Muscle of back (tissue), 11 donors: ENCODE data around the gene GUCY2D. TPM values are rescaled to one million over a fixed set of nuclear protein-coding genes. Genes with fewer than 3 reads are reported as not detected.

Source experiments
- DNase-seq, 3 donors: peaks; one replicate each; pipeline versions ENCODE4 v3.0.0 to v3.0.0-alpha.2; 2013
- polyA plus RNA-seq, 10 donors: library from polyadenylated mRNA; unstranded; fragments of 120-200 nt; gene quantifications; one replicate each; pipeline ENCODE4 v1.2.1, GENCODE V29; 2013; ENCODE audit not compliant: insufficient read length in 10 of 10

GUCY2D gene
- polyA plus RNA-seq, 10 donors, result 0.05 to 0.07 TPM; not detected in 8

- no peak for DNase-seq
Measured at GRCh38 chr17:7992516-7992915, 9.9 kb upstream of the GUCY2D start.

DNA sequence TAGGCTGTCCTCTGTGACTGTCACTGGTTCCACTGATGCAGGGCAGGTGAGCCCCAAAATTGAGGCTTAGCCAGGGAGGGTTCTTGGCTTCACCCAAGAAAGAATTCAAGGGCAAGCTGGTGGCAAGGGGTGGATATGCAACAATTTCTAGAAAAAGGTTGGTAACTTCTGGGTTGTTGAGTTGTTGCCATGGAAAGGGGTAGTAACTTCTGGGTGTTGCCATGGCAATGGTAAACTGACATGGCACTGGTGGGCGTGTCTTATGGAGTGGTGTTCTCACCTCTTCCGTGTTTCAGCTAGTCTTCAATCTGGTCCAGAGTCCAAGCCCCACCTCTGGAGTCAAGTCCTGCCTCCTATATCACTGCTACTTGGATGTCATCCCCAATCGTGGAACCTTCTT lies 9.5 kb upstream of the GUCY2D start:
- no peak for DNase-seq

GRCh38 chr17:7993972-7994589 lies 8.3 kb upstream of the GUCY2D start:
- DNase-seq, result peak in 1 of 3 donors; percentile 28

GRCh38 chr17:7995724-7996123 lies 6.7 kb upstream of the GUCY2D start:
- no peak for DNase-seq

DNA sequence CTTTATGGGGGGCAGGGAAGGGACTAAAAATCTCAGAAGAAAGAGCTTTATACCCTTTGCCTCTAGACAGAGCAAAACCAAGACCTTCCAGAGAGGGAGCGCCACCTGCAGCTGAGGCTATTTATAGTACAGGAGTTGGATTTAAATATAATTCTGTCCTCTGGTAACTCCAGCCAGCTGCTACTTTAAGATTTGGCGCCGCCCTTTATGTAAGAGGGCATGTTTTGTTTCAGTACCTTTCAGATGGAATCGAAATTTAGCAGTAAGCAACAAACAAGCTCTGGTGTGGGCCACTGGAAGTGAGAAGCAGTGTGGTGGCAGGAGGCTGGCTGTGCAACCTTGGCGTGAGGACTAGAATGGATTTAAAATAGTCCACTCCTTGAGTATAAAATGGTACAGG lies 5.2 kb upstream of the GUCY2D start:
- DNase-seq, result peak in 1 of 3 donors; percentile 22

DNA sequence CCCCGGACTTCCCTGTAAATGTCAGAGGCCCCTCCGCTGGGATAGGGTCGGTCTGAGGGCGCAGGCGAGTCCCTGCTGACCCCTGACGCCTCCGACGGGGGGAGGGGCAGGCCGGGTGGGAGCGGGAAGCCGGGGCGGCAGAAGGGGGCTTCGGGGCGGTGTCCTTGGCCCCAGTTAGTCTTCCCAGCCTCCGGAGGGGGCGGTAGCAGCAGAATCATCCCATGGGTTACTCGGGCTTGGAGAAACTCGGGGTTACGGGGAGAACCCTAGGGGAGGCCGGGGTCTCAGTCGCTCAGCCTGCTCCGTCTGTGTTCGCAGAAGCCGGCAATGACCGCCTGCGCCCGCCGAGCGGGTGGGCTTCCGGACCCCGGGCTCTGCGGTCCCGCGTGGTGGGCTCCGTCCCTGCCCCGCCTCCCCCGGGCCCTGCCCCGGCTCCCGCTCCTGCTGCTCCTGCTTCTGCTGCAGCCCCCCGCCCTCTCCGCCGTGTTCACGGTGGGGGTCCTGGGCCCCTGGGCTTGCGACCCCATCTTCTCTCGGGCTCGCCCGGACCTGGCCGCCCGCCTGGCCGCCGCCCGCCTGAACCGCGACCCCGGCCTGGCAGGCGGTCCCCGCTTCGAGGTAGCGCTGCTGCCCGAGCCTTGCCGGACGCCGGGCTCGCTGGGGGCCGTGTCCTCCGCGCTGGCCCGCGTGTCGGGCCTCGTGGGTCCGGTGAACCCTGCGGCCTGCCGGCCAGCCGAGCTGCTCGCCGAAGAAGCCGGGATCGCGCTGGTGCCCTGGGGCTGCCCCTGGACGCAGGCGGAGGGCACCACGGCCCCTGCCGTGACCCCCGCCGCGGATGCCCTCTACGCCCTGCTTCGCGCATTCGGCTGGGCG lies 542 bp downstream of the GUCY2D start:
- no peak for DNase-seq

DNA sequence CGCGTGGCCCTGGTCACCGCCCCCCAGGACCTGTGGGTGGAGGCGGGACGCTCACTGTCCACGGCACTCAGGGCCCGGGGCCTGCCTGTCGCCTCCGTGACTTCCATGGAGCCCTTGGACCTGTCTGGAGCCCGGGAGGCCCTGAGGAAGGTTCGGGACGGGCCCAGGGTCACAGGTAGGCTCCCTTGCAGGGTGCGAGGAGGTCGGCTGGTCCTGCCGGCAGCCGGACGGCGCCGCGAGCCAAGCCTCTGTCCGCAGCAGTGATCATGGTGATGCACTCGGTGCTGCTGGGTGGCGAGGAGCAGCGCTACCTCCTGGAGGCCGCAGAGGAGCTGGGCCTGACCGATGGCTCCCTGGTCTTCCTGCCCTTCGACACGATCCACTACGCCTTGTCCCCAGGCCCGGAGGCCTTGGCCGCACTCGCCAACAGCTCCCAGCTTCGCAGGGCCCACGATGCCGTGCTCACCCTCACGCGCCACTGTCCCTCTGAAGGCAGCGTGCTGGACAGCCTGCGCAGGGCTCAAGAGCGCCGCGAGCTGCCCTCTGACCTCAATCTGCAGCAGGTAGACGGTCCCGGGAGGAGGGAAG lies 1.3 kb downstream of the GUCY2D start:
- DNase-seq, result no peak

GRCh38 chr17:8004899-8005298 lies 2.5 kb downstream of the GUCY2D start:
- no peak for DNase-seq

GRCh38 chr17:8005357-8005756 lies 2.9 kb downstream of the GUCY2D start:
- DNase-seq, result no peak

DNA sequence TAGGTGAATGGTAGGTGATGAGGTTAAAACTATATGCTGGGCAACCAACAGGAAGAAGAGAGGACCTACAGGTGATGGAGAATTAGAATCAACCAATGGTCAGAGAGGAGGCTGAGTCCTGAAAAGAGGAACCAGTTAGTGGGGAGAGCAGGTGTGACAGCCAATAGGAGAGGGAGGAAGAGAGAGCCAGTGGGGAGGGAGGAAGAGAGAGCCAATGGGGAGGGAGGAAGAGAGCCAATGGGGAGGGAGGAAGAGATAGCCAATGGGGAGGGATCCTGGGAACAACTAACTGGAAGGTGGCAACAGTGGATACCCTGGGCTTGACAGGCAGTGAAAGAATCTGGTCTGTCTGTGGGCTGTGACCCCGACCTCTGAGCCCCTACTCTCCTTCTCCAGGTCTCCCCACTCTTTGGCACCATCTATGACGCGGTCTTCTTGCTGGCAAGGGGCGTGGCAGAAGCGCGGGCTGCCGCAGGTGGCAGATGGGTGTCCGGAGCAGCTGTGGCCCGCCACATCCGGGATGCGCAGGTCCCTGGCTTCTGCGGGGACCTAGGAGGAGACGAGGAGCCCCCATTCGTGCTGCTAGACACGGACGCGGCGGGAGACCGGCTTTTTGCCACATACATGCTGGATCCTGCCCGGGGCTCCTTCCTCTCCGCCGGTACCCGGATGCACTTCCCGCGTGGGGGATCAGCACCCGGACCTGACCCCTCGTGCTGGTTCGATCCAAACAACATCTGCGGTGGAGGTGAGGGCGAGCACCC lies 3.7 kb downstream of the GUCY2D start:
- no peak for DNase-seq

DNA sequence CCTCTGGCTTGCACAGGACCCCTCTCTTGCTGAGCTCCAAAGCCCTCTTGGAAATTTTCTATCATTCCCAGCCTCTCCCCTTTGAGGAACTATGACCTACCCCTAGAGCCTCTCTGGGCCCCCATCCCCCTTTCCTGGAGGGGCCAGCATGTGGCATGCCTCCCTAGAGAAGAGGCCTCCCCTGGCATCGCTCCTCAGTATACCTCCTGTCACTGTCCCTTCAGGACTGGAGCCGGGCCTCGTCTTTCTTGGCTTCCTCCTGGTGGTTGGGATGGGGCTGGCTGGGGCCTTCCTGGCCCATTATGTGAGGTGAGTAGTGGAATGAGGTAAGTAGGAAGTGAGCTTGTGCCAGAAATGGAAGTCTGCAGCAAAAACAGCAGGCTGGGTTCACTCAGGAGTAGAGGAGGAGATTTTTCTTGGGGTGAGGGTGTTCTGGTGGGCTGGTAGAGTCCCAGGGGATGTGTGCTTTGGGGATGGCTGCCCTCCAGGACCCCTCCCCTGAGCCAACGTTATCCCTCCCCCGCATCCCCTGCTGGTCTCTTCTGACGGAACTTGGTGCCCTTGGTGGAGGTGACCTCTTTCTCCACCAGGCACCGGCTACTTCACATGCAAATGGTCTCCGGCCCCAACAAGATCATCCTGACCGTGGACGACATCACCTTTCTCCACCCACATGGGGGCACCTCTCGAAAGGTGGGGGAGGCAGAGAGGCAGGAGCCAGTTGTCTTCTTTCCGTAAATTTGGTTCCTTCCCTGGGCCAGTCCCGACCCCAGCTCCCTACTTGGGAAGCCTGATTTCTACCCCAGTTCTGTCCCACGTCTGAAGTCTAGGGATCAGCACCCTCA lies 4.6 kb downstream of the GUCY2D start:
- no peak for DNase-seq

DNA sequence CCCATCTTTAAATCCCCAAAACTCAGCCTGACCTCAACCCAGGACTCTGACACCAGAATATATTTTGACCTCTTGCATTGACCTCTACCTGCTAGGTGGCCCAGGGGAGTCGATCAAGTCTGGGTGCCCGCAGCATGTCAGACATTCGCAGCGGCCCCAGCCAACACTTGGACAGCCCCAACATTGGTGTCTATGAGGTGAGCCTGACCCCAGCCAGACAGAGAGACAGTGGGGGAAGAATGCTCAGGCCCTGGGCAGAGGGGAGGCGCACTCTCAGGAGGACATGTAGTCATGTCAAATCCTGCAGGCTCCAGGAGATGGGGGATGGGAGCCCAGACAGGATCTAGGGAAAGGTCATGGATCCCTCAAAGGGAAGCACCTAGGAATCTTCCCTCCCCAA lies 5.4 kb downstream of the GUCY2D start:
- no peak for DNase-seq

- no peak for DNase-seq
Measured at GRCh38 chr17:8012045-8012580, 9.7 kb downstream of the GUCY2D start.

DNA sequence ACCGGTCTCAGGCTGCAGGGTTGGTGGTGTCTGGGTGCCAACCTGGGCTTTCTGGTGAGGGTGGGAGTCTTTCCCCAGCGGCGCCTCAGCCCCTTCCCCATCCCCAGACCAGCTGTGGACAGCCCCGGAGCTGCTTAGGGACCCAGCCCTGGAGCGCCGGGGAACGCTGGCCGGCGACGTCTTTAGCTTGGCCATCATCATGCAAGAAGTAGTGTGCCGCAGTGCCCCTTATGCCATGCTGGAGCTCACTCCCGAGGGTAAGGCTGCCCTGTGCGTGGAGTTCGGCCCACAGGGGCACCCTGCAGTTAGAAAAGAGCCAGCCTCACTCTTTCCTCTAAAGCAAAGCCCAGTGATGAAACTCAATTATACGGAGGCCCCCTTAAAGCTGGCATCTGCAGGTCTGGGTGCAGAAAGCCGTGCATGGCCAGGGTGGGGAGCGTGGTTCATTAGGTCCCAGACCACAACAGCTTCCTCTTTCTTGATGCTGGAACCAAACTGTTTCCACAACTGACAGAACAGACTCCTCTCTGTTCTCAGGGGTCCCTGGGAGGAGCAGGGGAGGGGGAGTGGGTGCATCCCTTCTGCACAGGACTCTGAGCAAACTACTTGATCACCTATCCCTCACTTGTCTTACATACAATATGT lies 10.7 kb downstream of the GUCY2D start:
- DNase-seq, result no peak

DNA sequence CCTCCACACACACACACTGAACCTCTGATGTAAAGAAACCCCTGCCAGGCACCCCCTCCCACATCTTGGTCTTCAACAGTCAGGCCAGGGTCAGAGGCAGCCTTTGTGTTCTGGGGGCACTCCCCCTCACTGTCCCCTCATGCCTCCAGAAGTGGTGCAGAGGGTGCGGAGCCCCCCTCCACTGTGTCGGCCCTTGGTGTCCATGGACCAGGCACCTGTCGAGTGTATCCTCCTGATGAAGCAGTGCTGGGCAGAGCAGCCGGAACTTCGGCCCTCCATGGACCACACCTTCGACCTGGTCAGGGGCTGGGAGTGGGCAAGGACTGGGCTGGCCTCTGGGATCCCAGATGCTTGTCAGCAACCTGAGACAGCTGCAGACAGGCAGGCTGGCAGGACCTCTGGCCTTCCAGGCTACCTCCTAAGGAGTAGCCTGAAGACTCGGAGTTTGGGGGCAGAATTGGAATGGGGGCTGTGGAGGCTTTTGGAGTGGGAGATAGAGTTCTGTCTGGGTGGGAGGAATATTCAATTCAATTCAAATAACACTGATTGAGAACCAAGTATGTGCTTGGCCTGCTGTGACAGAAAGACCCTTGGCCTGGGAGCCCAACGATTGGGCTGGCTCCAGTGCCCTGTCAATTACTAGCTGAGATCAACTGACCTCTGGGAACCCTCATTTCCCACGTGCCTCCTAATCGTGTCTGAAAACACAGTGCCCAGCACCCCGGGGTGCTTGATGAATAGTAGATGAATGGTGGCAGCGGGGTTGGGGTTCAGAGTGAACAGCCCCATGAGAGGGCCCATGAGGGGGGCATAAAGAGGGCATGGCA lies 11.5 kb downstream of the GUCY2D start:
- no peak for DNase-seq

DNA sequence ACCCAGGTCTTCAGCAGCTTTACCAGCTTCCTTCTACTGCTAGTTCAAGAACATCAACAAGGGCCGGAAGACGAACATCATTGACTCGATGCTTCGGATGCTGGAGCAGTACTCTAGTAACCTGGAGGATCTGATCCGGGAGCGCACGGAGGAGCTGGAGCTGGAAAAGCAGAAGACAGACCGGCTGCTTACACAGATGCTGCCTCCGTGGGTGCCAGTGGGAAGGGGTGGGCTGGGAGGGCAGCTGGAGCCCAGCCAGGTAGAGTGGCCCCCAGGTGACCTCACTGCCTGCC lies 12.1 kb downstream of the GUCY2D start:
- DNase-seq, result no peak

GRCh38 chr17:8015236-8015956 lies 13.0 kb downstream of the GUCY2D start:
- no peak for DNase-seq

DNA sequence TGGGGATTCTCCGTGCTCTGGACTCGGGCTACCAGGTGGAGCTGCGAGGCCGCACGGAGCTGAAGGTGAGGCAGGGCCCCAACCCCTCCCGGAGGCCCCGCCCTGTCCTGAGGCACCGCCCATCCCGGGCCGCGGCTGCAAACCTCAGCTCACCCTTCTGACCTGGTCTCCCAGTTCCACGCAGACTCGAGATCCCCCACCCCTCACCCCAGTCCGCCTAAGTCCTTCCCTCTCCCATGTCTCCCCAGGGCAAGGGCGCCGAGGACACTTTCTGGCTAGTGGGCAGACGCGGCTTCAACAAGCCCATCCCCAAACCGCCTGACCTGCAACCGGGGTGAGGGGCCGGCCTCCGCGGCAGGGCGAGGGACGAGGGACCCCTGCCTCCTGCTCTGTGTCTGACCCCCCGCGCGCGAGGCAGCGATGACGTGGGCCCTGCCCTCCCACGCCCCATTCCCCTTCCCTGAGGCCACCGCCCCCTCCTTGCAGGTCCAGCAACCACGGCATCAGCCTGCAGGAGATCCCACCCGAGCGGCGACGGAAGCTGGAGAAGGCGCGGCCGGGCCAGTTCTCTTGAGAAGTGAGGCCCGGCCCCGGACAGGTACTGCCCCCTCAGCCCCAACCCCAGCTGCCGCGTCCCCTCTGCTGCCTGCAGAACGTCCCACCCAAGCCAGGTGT lies 13.7 kb downstream of the GUCY2D start:
- DNase-seq, result peak in 1 of 3 donors; percentile 34
